ENCODE results near the gene FOXO6. TPM values are rescaled to one million over a fixed set of nuclear protein-coding genes. Genes with fewer than 3 reads are reported as not detected.
A peak's percentile ranks its signal among the peaks of the same experiment; 100 is the strongest.

FOXO6 gene
- not detected for total RNA-seq
- long read RNA-seq, result 0 reads

DNA sequence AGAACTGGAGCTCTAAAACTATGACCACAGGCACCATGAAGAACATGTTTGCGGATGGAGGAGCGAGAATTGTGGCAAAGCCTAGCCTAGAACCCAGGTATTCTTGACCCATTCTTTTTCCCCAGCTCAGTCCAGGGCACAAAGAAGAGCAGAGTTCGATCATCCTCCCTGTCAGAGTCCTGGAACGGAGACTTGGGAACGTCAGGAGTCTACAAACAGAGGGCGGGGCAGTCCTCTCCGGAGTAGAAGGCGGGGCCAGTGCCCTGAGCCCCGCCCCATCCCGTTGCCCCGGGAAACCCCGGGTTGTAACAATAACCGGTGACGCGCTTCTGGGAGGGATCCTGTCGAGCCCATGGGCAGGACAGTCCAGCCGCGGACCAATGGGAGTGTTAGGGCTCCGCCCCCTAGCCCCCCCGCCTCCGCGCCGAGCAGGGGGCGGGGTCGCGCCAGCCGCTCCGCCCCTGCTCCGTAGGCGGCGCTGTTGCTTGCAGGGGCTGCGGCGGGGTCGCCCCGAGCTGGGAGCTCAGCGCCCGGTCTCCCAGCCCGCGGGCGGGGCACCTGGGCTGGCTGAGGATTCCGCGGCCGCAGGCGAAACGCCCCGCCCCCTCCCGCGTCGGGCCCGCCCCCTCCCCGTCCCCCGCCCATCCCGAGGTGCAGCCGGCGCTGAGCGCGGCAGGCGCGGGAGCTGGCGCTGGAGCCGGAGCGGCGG lies at the start of gene FOXO6:
Gene FOXO6, plus strand, starts transcription at position 649 of the 709 bp plus-strand sequence.
- DNase-seq (ENCODE audit: low spot score), result peak; percentile 99

DNA sequence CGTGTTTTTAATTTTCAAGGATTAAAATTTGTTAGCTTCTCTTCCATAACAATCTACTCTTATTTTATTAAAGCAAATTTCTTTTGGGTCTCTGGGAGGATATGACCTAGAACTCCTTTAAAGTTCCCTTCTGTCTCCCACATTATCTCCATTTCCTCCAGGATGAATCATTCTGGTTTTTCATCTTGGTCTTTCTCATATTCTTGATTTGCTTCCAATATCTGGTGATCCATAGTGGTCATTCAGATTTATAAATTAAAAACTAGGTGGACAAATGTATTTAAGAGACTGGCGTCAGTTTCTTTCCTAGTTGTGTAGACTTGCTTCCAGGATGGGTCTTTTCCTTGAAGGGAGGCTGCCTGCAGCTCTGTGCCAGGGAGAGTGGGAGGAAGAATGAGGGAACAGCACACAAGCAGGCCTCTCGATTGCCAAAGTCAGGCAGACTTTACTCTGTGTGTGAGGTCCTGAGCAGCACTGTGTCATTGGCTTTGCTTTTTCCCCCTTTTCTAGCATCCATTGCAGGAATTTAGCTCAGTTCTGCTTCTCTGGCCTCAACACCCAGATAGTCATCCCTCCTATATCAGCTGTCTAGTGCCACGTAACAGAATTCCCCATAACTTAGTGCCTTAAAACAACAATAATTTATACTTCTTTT lies 48.1 kb upstream of the FOXO6 start:
- DNase-seq (ENCODE audit: low spot score), result no peak

DNA sequence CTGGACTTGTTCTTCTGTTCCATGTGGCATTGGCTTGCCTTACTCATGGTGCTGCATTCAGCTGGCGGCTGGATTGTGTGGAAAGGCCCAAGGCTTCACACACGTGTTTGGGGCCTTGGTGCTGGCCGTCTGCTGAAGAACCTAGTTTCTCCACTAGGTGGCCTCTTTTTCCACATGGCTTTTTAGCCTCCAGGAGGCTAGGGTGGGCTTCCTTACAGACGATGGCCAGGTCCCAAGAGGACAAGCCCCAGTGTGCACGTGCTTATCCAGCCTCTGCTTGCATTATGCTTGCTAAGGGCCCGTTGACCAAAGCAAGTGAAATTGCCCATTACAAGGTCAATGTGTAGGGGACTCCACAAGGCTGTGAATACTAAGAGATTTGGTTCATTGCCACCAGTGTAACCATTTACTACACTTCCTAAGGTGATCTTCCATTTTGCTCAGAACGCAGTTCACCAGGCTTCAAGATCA lies 47.5 kb upstream of the FOXO6 start:
- no peak for DNase-seq (ENCODE audit: low spot score)

DNA sequence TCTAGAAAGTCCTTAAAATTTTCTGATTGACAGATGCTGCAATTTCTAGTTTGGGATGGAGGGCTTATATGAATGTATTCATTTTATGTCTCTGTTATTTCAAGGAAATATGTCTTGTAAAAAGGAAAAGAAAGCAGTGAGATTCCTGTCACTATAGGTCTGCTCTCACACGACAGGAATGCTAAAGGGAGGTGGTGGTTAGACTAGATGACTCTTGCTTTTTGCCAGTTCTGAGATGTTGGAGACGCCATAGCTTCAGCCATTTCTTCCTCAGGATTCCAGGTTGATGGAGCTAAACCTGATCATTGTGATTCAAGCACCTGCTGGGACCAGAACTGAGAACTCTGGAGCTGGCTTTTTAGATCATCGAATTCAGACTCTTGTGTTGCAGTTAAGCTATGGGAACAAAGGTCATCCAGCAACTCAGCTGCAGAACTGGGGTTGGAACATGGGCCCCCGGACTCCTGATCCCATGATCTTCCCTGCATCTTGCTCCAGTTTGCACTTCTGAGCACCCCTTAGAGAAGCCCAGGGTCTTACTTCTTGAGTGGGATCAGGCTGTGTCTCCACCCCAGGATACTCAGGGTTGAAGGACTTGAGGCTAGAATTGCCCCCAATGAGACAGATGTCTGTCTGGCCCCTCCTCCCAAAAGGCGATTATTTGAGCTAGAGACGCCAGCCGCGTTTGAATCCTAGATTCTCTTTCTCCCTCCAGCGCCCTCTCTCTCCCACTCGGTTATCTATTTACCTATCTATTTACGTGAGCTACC lies 46.7 kb upstream of the FOXO6 start:
- DNase-seq (ENCODE audit: low spot score), result no peak

DNA sequence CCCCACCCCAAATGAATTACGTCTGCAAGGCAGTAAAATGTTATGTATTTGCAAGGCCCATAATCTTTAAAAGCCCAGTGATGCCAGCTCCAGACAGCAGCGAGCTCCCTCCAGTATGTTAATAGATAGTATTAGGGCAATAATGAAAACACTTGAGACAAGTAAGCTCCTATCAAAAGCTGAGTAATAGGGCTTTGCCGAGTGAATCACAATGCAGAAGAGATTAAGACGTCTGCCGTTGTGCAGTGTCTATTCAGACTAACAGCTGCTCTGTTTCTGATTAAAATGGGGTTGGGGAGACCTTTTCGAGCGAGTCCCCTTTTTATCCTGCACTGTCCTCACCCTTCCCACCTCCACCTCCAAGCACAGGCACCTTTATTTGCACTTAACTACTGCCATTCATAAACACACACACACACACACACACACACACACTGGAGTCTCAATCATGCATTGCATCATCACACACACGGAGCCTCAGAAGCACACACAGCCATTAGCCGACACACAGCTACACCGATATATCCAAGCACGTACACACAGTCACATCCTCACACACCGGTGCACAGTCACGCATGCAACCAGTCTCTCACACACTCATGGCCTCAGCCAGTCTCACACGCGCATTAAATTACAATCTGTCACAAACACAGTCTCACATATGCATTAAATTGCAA lies 46.0 kb upstream of the FOXO6 start:
- DNase-seq (ENCODE audit: low spot score), result peak; percentile 64

DNA sequence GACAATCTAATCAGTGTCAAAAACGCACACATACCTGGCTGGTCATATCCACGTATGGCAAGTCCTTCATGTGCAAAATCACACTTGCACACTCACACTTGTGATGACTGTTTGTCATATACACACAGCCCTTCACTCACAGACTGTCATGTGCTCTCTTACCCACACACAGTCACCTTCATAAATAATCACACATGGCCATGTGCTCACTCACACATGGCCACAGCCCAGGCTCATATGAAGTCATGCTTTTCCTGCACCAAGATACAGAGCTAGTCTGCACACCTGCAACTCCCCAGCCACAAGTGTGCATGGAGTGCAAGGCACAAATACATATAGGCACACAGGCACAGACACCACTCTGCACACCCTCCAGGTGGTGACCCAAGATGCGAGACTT lies 45.4 kb upstream of the FOXO6 start:
- no peak for DNase-seq (ENCODE audit: low spot score)

DNA sequence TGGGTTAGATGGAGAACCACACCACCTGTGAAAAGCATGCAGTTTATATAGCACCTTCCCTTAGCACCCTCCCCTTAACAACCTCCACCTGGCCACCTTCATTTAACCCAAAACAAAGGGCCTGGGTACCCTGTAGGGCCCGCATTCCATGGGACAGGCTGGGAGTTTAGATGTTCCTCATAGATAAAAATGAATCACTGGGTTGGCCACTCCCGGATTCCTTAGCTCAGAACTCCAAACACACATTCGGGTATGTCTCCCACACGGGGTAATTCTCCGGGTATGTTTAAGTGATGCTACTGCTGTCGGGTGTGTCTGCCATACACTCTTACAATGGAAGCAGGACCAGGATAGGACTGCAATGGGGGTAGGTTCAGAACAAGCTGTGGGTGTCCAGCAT lies 43.9 kb upstream of the FOXO6 start:
- no peak for DNase-seq (ENCODE audit: low spot score)

DNA sequence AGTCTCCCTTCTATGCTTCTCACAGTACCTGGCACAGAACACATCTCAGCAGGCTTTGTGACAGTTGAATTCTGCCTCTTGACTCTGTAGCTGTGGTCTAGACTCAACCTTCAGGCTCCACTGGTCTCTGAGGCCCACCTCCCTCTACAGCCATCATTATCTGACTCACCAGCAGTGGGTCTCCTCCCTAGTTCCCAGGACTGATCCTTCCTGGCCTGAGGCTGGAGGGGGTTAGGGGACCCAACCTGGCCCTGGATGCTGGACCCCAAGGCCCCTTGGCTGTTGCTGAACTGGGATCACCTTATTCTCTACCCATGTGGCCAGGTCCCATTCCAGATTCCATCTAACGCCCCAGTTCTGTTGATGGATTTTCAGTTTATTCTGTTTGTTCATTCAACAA lies 43.1 kb upstream of the FOXO6 start:
- DNase-seq (ENCODE audit: low spot score), result no peak

DNA sequence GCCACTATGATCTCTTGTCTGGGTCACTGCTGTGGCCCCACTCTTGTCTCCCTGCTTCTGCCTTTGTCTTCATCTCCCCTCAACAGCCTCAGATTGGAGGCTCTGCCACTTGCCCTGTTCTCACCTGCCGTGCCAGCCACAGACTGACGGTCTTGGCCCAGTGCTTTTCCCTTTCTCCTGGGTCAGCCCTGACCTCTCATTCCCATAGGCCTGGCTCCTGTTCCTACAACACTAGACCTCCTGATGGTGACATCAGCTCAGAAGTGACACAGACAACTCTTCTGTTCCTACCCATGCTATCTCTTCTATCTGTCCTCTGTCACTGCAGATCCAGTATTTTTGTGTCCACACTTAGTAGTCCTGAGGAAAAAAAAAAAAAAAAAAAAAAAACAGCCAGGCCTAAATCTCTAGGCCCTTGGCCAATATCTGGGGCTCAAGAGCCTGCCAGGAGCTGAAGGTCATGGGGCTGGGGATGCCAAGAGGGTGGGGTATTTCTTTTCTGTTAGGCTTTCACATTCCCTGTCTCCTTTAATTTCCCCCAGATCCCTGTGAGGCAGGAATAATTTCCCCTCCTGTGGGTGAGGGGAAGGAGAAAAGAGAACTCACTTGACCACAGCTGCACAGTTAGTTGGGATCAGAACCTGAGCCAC lies 42.0 kb upstream of the FOXO6 start:
- DNase-seq (ENCODE audit: low spot score), result no peak

DNA sequence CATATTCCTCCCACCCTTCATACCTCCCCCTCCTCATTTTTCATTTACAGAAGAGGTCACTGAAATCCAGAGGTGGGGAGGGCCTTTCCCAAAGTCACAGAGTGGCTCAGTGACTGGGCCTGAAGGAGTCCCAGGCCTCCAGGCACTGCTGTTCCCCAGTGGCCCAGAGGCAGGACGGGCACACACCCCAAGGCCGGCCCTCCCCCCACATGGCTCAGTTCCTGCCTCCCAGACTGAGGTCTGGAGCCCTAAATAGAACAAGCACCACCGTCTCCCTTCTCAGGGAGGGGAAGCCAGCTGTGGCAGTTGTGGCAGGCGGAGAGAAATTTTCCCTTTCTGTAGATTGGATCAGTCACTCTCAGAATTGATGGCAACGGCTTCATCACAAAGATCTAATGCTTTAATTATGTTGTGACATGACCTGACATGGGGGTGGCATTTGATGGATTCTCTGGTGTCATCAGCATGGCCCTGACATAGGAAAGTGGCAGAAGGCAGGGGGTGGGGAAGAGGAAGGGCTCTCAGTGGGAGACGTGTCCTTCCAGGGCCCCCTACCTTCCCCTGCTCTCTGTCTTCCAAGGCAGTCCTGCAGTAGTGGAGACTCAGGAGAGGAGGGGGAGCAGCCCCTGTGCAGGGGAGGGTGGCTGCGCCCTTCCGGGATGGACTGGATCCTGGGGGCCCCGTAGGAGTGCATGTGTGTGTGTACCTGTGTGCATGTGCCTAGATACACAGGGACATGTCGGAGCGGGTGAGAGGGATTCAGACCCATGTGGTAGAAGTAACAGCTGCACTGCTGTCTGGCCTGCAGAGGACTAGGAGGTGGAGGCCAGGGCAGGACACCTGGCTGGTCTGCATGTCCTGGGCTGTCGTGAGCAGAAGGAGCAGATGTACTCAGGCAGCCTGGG lies 41.2 kb upstream of the FOXO6 start:
- DNase-seq (ENCODE audit: low spot score), result peak; percentile 69

DNA sequence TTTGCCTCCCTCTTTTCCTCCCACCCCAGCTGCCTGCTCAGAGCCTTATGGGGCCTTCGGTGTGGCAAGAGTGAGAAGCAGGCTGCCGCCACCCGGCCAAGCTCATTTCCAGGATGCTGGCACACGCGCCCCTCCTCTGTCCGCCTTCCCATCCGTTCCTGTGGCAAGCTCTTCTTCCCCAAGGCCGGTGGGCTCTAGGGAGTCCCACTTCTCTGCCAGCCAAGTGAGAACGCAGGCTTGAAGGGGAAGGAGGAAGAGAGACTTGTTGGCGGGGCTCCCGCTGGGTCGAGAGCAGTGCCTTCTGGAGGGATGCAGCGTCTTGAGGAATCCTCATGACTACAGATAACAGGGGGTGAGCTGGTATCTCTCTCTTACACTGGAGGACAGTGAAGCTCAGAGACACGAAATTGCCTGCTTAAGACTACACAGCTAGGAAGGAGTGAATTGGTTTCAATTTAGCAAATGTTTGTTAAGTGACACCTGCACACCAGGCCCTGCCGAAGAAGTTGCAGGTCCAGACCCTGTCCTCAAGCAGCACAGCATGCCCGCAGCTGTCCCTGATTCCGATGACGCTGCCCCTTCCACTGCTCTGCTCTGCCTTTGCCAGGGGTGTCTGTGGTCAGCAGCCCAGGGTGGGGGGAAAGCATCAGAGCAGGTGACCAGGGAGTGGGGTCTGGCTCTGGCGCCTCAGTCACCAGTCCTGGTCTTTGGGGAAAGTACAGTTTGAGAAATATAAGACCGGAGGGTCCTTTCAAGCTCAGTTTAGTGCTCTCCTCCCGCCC lies 40.1 kb upstream of the FOXO6 start:
- DNase-seq (ENCODE audit: low spot score), result peak; percentile 77

DNA sequence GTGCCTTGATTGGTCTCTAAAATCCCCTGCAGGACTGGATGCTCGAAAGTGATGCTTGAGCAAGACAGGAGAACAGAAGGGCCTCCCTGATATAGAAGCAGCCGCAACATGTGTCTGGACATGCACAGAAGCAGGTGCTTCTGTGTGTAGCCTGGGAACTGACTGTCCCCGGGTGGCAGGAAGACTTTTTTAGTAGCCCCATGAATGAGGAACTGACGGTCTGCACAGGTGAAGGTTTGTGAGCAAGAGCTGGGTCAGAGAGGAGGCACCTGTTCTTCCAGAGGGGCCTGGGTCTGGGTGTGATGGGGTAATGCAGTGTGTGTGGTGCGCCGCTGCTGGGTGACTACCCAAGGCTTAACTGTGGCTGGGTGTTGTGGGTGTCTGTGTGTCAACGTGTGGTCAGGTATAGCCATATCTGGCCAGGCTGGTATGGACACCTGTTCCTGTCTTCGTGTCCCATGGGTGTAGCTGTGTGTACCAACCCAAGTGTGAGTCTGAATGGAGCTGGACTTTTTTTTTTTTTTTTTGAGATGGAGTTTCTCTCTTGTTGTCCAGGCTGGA lies 39.1 kb upstream of the FOXO6 start:
- no peak for DNase-seq (ENCODE audit: low spot score)

DNA sequence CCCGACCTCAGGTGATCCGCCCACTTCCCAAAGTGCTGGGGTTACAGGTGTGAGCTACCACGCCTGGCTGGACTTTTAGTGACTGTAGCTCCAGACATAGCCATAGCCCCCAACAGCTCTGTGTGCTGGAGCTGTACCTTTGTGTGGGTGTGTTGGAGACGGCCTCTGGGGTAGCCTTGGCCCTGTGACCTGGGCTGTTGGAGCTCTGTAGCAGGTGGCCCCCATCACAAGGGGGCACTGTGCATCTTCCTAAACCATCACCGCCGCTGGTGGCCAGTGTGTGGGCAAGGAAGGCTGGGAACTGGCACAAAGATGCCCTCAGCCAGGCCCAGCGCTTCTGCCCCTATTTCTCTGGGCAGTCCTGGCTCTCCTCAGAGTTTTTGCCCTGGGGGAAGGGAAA lies 38.4 kb upstream of the FOXO6 start:
- DNase-seq (ENCODE audit: low spot score), result no peak

DNA sequence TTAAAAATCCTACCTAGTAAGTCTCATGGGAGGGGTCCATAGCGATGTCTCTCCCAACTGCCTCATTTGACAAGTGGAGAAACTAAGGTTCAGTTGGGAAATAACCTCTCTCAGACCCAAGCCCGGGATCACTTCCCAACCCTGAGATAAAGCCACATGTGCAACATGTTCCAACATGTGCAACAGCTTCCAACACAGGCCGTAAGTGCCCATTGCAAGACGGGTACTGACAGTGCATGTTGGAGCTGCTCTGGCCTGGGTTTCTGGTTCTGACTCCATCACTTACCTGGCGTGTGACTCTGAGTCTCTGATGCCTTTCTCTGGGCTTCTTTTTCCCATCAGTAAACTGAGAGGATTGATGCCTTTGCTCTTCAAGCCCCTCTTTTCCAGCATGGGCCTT lies 38.0 kb upstream of the FOXO6 start:
- no peak for DNase-seq (ENCODE audit: low spot score)

DNA sequence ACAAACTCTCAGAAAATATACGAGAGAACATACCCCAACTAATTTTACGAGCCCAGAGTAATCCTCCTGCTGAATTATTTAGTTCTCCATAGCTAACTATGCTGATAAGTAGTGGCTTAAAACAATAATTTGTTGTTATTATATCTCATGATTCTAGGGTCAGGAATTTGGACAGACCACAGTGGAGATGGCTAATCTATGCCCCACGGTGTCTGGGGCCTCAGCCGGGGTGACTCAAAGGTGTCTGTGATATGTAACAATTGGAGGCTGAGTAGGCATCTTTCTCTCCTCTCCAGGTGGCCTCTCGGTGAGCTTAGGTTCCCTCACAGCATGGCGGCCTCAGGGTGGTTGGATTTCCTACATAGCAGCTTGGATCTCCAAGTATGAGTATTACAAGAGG lies 35.4 kb upstream of the FOXO6 start:
- no peak for DNase-seq (ENCODE audit: low spot score)

DNA sequence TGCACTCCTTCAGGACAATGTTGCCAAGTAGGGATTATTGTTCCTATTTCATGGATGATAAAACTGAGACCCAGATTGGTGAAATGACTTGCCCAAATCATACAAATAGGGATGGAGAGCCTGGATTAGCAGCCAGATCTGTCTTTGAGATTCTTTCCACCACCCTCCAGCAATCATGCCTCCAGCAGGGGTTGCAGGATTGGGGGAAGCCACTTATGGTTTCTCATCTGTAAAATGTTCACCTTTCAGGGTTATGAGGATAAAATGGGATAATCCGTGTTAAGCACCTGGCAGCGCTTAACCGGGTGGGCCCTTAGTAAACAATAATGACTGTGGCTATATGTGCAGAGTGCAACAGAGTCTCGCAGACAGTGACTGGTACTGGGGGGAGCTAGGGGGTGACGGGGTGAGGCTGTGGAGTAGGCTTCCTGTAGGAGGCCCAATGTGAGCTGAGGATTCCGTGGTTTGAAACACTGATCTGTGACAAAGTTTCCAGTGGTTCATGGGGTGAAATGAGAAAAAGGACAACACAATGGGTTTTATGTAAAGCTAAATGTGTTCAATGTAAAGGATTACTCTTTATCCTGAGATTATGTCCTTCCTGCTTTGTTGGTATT lies 33.7 kb upstream of the FOXO6 start:
- DNase-seq (ENCODE audit: low spot score), result no peak

DNA sequence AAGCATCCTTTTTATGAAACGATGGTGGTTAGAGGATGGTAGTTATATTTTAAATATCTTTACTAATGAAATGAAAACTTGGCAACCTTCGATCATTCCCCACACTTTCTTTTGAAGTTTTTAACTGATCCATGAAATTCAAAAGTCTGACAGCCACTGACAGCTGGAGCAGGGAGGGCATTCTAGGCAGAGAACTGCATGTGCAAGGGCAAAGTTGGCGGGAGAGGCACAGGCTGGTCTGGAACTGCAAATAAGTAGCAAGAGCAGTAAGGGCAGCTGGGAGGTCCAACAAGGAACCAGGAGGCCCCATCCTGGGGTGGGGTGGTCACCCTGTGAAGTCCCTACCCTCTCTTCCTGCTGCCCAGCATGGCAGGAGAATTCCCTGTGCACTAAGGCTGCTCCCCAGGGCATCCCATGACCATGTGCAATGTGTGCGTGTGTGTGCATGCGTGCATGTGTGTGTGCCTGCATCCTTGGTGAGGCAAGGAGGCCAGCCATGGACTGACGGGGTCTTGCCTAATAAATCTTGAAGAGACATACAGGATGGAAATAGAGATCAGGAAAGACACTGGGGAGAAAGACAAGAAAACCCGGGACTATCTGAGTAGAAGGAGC lies 33.1 kb upstream of the FOXO6 start:
- DNase-seq (ENCODE audit: low spot score), result peak; percentile 62
